Vagina (tissue), 2 donors: Measurements from ENCODE around the gene LINC01488. TPM values are rescaled to one million over a fixed set of nuclear protein-coding genes. Genes with fewer than 3 reads are reported as not detected.

ENCODE experiments used
- DNase-seq, 2 donors: peaks; one replicate each; pipeline ENCODE4 v3.0.0-alpha.2; 2017; ENCODE audit errors: extremely low spot score in 2 of 2
- H3K27ac ChIP-seq: fragments of 200-600 bp; sonication (generic); one replicate; pipeline ENCODE4 v1.5.1; 2019
- H3K27me3 ChIP-seq: fragments of 200-600 bp; sonication (generic); one replicate; pipeline ENCODE4 v1.5.1; 2019
- H3K36me3 ChIP-seq, 2 donors: fragments of 200-600 bp; sonication (generic); one replicate each; pipeline ENCODE4 v1.5.1; 2017 to 2019
- H3K4me1 ChIP-seq: fragments of 200-600 bp; sonication (generic); one replicate; pipeline ENCODE4 v1.5.1; 2019
- H3K4me3 ChIP-seq, 2 donors: fragments of 200-600 bp; sonication (generic); 1 replicate in 1 of 2; 2 replicates in 1 of 2; pipeline ENCODE4 v1.5.1; 2016 to 2019
- H3K9me3 ChIP-seq: fragments of 200-600 bp; sonication (generic); one replicate; pipeline ENCODE4 v1.5.1; 2019
- POLR2A ChIP-seq, 2 donors: fragments of 450-650 bp; IDR thresholded peaks; one replicate each; pipeline ENCODE4 v1.6.1; 2017; ENCODE audit warnings: antibody characterized with exemption in 2 of 2, mild to moderate bottlenecking in 2 of 2, moderate library complexity in 2 of 2
- POLR2AphosphoS5 ChIP-seq, 2 donors: sonication (generic); formaldehyde crosslinking; IDR thresholded peaks; one replicate each; pipeline ENCODE4 v1.9.0; 2017; ENCODE audit warnings: antibody characterized with exemption in 2 of 2, mild to moderate bottlenecking in 2 of 2, low read depth in 1 of 2; ENCODE audit not compliant: insufficient read depth in 1 of 2
- intact Hi-C: fragments of 100-400 bp; cut with DNase I; formaldehyde crosslinking; loops from one replicate; pipeline ENCODE4 v1.15.1; 2023
- total RNA-seq: library from RNA; depleted of rRNA; stranded (reverse); fragments of >200 nt; gene quantifications from one replicate; pipeline ENCODE4 v1.2.3, GENCODE V29; 2016
- TF ChIP-seq, protein P1 (sequence below), 3 experiments: fragments of 450-650 bp in 2 of 3; fragments of 200-600 bp in 1 of 3; sonication (generic) in 1 of 3; IDR thresholded peaks; one replicate each; pipeline ENCODE4 v1.5.1; 2017 to 2019; ENCODE audit warnings: antibody characterized with exemption in 3 of 3, mild to moderate bottlenecking in 2 of 3, moderate library complexity in 2 of 3

Gene LINC01488
- total RNA-seq, 1 donor from 2014 or later = not detected

DNA sequence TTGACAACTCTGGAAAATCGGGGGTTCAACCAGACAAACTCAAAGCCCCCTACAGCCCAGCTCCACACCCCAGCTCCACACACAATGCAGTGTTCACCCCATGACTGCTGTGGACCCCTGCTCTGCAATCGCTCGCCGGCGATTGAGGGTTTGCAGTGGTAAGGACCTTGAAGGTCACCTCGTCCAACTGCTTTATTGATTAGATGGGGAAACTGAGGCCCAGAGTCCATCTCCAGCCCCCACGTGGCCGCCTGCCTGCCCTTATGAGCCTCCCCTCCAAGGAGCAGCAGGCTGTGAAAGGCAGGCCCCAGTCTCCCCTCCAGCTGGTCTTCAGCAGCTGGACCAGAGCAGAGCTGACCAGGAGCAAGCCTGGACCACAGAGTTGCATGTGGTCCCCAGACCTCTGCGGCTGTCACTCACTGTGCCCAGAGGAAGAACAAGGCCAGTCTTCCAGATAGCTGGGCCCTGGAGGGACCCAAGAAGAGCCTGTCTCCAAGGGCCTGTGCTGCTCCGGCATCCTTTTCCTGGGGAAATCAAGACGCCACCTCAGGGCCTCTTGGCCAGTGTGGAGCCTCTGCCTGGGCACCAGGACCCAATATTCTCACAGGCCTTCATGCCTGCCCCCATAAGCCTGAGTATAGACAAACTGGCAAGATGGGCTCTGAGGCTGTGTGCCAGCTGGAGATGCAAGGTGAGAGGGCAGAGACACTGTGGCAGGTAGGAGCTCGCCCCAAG, 8.8 kb upstream of the LINC01488 start:
- DNase-seq = no peak
- Histone ChIP-seq H3K4me1 (no peaks in the 10 kb centered on the region), H3K27ac (no peak overlapping the region), H3K9me3 (no peaks in the 10 kb centered on the region), H3K4me3 (no peak overlapping the region), H3K27me3 (no peaks in the 10 kb centered on the region), H3K36me3 (no peaks in the 10 kb centered on the region)
- intact Hi-C loops = no loop called here
- TF ChIP-seq, protein P1, sequence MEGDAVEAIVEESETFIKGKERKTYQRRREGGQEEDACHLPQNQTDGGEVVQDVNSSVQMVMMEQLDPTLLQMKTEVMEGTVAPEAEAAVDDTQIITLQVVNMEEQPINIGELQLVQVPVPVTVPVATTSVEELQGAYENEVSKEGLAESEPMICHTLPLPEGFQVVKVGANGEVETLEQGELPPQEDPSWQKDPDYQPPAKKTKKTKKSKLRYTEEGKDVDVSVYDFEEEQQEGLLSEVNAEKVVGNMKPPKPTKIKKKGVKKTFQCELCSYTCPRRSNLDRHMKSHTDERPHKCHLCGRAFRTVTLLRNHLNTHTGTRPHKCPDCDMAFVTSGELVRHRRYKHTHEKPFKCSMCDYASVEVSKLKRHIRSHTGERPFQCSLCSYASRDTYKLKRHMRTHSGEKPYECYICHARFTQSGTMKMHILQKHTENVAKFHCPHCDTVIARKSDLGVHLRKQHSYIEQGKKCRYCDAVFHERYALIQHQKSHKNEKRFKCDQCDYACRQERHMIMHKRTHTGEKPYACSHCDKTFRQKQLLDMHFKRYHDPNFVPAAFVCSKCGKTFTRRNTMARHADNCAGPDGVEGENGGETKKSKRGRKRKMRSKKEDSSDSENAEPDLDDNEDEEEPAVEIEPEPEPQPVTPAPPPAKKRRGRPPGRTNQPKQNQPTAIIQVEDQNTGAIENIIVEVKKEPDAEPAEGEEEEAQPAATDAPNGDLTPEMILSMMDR (IDR thresholded peaks at IDR 0.05) = no peak
- TF ChIP-seq POLR2A (IDR thresholded peaks at IDR 0.05) = no peak
- no peak for TF ChIP-seq POLR2AphosphoS5 (IDR thresholded peaks at IDR 0.05; ENCODE audit: insufficient read depth in 1 of 2, low read depth in 1 of 2)

- intact Hi-C loops = no loop called here
- H3K4me3 ChIP-seq = no peak overlapping the region
- DNase-seq = no peak
- H3K4me1 ChIP-seq = no peaks in the 10 kb centered on the region
- no peaks in the 10 kb centered on the region for H3K27me3 ChIP-seq
- H3K9me3 ChIP-seq = no peaks in the 10 kb centered on the region
- H3K36me3 ChIP-seq = no peaks in the 10 kb centered on the region
- no peak overlapping the region for H3K27ac ChIP-seq
- TF ChIP-seq POLR2AphosphoS5 (IDR thresholded peaks at IDR 0.05; ENCODE audit: insufficient read depth in 1 of 2, low read depth in 1 of 2) (no peak), POLR2A (IDR thresholded peaks at IDR 0.05) (no peak)
- TF ChIP-seq, protein P1 (IDR thresholded peaks at IDR 0.05) = no peak
Observed at GRCh38 chr11:69473276-69473845, 8.1 kb upstream of the LINC01488 start.

- no peak for DNase-seq
Observed at GRCh38 chr11:69474736-69475135, 6.7 kb upstream of the LINC01488 start.

DNA sequence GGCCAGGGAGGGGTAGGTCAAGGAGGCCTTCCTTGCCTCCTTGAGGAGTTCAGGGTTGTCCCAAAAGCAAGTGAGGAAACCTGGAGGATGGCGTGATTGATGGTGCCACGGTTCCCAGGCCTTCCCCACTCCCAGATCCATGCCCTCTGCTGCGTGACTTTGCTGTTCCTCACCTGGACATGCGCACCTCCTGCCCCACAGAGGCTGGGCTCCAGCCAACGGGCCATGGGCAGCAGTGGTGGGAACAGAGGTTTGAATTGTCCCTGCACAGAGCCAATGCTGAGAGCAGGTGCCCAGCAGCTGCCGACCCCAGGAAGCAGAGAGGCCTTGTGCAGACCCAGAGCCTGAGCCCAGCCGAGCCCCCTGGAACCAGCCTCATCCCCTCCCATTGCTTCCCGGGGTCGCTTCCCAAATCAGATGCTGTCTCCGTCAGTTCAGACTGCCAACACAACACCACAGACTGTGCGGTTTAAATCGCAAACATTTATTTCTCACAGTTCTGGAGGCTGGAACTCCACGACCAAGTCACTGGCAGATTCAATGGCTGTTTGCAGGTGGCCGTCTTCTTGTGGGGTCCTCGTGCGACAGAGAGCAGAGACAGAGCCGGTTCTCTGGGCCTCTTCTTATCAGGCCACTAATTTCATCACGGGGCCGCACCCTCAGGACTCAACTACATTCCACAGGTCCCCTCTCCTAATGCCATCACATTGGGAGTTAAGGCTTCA, 6.2 kb upstream of the LINC01488 start:
- Histone ChIP-seq H3K4me1 (peaks cover 9% of the 10 kb centered on the region), H3K27me3 (no peaks in the 10 kb centered on the region)
- intact Hi-C loops = no loop called here

More at GRCh38 chr11:69474736-69475135, 6.7 kb upstream of the LINC01488 start:
- H3K27ac ChIP-seq = no peak overlapping the region
- no peaks in the 10 kb centered on the region for H3K27me3 ChIP-seq
- peaks cover 5% of the 10 kb centered on the region for H3K4me1 ChIP-seq
- H3K36me3 ChIP-seq = no peaks in the 10 kb centered on the region
- no peak overlapping the region for H3K4me3 ChIP-seq
- no peaks in the 10 kb centered on the region for H3K9me3 ChIP-seq
- TF ChIP-seq POLR2A (IDR thresholded peaks at IDR 0.05) = no peak
- no peak for TF ChIP-seq POLR2AphosphoS5 (IDR thresholded peaks at IDR 0.05; ENCODE audit: insufficient read depth in 1 of 2, low read depth in 1 of 2)
- TF ChIP-seq, protein P1 (IDR thresholded peaks at IDR 0.05) = no peak
- intact Hi-C loops = no loop called here

More for the DNA sequence above, 6.2 kb upstream of the LINC01488 start:
- no peak overlapping the region for H3K4me3 ChIP-seq
- no peak overlapping the region for H3K27ac ChIP-seq
- H3K36me3 ChIP-seq = no peaks in the 10 kb centered on the region
- H3K9me3 ChIP-seq = no peaks in the 10 kb centered on the region
- TF ChIP-seq, protein P1 (IDR thresholded peaks at IDR 0.05) = no peak
- no peak for TF ChIP-seq POLR2A (IDR thresholded peaks at IDR 0.05)
- no peak for TF ChIP-seq POLR2AphosphoS5 (IDR thresholded peaks at IDR 0.05; ENCODE audit: insufficient read depth in 1 of 2, low read depth in 1 of 2)
- no peak for DNase-seq
